ENCODE measurements around the gene RHBDL1. TPM values are rescaled to one million over a fixed set of nuclear protein-coding genes. Genes with fewer than 3 reads are reported as not detected.

RHBDL1 gene
- polyA plus RNA-seq, 3 donors from 2014 or later = not detected

- Mint-ChIP-seq H3K9me3 (no peaks in the 10 kb centered on the region), H3K4me3 (peak within 1 kb of the TSS; percentile 69 to 82 (median 76)), H3K36me3 (no peaks in the 10 kb centered on the region), H3K27me3 (ENCODE audit: low read depth in 3 of 3) (peaks cover 1 to 3% (median 2%) of the 10 kb centered on the region in 3 donors), H3K27ac (peak within 1 kb of the TSS; percentile 81 to 95 (median 88)), H3K4me1 (peaks cover 6 to 12% of the 10 kb centered on the region in 2 donors)
- DNase-seq = peak; percentile 95 to 96 (median 96)
These were observed 7.5 kb upstream of the RHBDL1 start, which contains the start of gene RHOT2 for GRCh38 chr16:667780-668518. Gene RHOT2 (plus strand): TSS chr16:668132. CDS start chr16:668200, 68 bp downstream.

DNA sequence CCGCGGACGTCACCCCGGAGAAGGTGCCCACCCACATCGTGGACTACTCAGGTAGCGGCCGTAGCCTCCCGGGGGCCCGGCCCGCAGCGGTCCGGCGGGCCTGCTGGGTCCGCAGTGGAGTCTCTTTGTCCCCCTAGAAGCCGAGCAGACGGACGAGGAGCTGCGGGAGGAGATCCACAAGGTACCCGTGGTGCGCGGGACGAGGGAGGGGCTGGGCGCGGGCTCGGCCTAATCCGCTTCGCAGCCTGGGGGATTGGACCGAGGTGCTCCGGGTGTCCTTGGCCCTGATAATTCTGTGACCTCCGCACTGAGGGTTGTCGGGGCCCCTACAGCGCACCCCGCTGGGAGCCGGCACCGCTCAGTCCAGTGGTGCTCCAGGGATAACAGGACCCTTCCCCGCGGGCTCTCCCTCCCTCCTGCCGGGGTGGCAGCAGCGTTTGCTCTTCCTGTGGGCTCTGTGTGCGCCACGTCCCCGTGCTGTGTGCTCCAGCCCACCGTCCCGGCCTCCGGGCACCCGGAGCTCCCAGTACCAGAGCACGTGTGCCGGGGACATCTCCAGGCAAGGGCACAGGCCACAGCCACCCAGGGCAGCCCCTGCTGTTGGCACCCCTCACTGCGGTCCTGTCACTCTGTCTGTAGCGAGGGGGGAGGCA lies 6.8 kb upstream of the RHBDL1 start:
- Mint-ChIP-seq H3K9me3 (no peaks in the 10 kb centered on the region), H3K27ac (peak overlapping the region in 3 of 6 donors; percentile 34 to 70 (median 62)), H3K27me3 (ENCODE audit: low read depth in 3 of 3) (peaks cover 1 to 3% (median 2%) of the 10 kb centered on the region in 3 donors), H3K36me3 (no peaks in the 10 kb centered on the region), H3K4me1 (peaks cover 6 to 11% of the 10 kb centered on the region in 2 donors), H3K4me3 (peak overlapping the region; percentile 58 to 80 (median 69))
- no peak for DNase-seq

DNA sequence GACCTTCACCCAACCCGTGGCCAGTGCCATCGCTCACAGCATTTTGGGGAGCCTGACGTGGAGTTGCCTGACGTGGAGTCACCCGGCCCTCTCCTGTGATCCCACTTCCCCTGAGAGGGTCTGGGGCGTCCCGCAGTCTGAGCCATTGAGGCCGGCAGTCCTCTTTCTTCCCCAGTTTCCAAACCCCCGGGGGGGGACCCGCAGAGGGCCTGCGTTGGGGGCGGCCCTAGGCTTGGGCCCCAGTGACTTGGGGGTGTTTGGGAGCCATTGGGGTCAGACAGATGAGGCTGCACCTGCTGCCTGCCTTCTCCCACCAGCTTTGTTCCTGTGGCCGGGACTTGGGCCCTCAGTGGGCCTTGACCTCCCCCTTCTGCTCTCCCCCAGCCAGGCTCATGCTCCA lies 5.8 kb upstream of the RHBDL1 start:
- peak overlapping the region in 1 of 6 donors; percentile 75 for H3K27ac Mint-ChIP-seq
- no peaks in the 10 kb centered on the region for H3K36me3 Mint-ChIP-seq
- peak overlapping the region; percentile 5 to 80 (median 53) for H3K4me3 Mint-ChIP-seq
- no peak for DNase-seq
- peaks cover 1 to 3% (median 2%) of the 10 kb centered on the region in 3 donors for H3K27me3 Mint-ChIP-seq (ENCODE audit: low read depth in 3 of 3)
- no peaks in the 10 kb centered on the region for H3K9me3 Mint-ChIP-seq
- H3K4me1 Mint-ChIP-seq = peaks cover 6 to 11% of the 10 kb centered on the region in 2 donors

GRCh38 chr16:670485-671352 lies 4.8 kb upstream of the RHBDL1 start:
- H3K4me1 Mint-ChIP-seq = peaks cover 6 to 15% of the 10 kb centered on the region in 2 donors
- peaks cover 2 to 6% (median 4%) of the 10 kb centered on the region in 3 donors for H3K27me3 Mint-ChIP-seq (ENCODE audit: low read depth in 3 of 3)
- no peak for DNase-seq
- H3K4me3 Mint-ChIP-seq = peak overlapping the region; percentile 18 to 63 (median 53)
- H3K9me3 Mint-ChIP-seq = no peaks in the 10 kb centered on the region
- no peaks in the 10 kb centered on the region for H3K36me3 Mint-ChIP-seq
- peak overlapping the region in 1 of 6 donors; percentile 62 for H3K27ac Mint-ChIP-seq

- H3K27me3 Mint-ChIP-seq (ENCODE audit: low read depth in 3 of 3) = peaks cover 2 to 6% (median 4%) of the 10 kb centered on the region in 3 donors
- H3K4me3 Mint-ChIP-seq = no peak overlapping the region
- H3K4me1 Mint-ChIP-seq = peaks cover 6 to 15% of the 10 kb centered on the region in 2 donors
- H3K27ac Mint-ChIP-seq = no peak overlapping the region
- no peaks in the 10 kb centered on the region for H3K9me3 Mint-ChIP-seq
- H3K36me3 Mint-ChIP-seq = no peaks in the 10 kb centered on the region
- DNase-seq = no peak
These were observed 3.9 kb upstream of the RHBDL1 start for GRCh38 chr16:671353-672131.

DNA sequence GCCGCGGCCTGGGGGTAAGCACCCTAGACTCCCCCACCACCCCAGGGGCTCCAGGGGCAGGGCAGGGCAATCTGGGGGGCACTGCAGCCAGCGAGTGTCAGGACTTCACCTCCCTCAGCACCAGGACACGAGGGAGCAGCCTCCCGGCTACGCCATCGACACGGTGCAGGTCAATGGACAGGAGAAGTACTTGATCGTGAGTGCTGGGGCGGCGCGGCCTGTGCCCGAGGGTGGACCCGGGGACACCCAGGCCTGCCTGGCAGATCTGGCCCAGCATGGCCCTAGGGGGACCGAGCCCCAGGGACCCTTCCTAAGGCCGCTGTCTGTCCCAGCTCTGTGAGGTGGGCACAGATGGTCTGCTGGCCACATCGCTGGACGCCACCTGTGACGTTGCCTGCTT lies 3.1 kb upstream of the RHBDL1 start:
- peaks cover 5 to 15% of the 10 kb centered on the region in 2 donors for H3K4me1 Mint-ChIP-seq
- H3K27me3 Mint-ChIP-seq (ENCODE audit: low read depth in 3 of 3) = peaks cover 2 to 8% (median 4%) of the 10 kb centered on the region in 3 donors
- no peaks in the 10 kb centered on the region for H3K9me3 Mint-ChIP-seq

DNA sequence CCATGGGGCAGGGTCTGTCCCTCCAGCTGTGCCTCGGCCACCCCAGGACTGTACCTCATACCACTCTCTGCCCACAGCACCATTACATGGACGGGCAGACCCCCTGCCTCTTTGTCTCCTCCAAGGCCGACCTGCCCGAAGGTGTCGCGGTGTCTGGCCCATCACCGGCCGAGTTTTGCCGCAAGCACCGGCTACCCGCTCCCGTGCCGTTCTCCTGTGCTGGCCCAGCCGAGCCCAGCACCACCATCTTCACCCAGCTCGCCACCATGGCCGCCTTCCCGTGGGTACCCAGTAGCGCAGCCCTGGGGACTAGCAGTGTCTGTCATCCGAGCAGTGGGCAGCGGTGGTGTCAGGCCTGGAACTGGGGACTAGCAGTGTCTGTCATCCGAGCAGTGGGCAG lies 2.6 kb upstream of the RHBDL1 start:
- Mint-ChIP-seq H3K27me3 (ENCODE audit: low read depth in 3 of 3) (peaks cover 0 to 8% (median 3%) of the 10 kb centered on the region in 3 donors), H3K4me3 (no peak overlapping the region), H3K4me1 (peaks cover under 1 to 10% of the 10 kb centered on the region in 2 donors), H3K27ac (no peak overlapping the region), H3K36me3 (no peaks in the 10 kb centered on the region), H3K9me3 (no peaks in the 10 kb centered on the region)
- no peak for DNase-seq

More for the DNA sequence above, 3.1 kb upstream of the RHBDL1 start:
- no peak overlapping the region for H3K27ac Mint-ChIP-seq
- H3K36me3 Mint-ChIP-seq = no peaks in the 10 kb centered on the region
- no peak overlapping the region for H3K4me3 Mint-ChIP-seq
- DNase-seq = no peak

DNA sequence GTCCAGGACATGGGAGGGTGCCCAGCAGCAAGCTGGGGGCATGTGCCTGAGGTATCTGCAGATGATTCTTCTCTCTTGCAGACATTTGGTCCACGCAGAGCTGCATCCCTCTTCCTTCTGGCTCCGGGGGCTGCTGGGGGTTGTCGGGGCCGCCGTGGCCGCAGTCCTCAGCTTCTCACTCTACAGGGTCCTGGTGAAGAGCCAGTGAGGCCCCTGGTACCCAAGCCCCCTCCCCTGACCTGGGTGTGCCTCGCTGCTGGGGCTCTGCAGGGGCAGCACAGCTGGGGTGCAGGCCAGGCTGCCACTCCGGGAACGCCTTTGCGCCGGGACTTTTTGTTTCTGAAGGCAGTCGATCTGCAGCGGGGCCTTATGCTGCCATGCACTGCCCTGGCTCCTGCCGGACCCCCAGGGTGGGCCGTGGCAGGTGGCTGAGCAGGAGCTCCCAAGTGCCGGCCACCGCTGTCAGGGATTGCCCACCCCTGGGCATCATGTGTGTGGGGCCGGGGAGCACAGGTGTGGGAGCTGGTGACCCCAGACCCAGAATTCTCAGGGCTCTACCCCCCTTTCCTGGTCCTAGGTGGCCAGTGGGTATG lies 2.0 kb upstream of the RHBDL1 start:
- Mint-ChIP-seq H3K9me3 (no peaks in the 10 kb centered on the region), H3K27ac (no peak overlapping the region), H3K4me1 (peaks cover 0 to 10% of the 10 kb centered on the region in 2 donors), H3K4me3 (no peak overlapping the region), H3K27me3 (ENCODE audit: low read depth in 3 of 3) (peaks cover 0 to 6% (median 3%) of the 10 kb centered on the region in 3 donors), H3K36me3 (no peaks in the 10 kb centered on the region)
- no peak for DNase-seq

GRCh38 chr16:674214-674881 lies 1.1 kb upstream of the RHBDL1 start:
- DNase-seq = no peak
- Mint-ChIP-seq H3K36me3 (no peaks in the 10 kb centered on the region), H3K4me3 (no peak overlapping the region), H3K27me3 (ENCODE audit: low read depth in 3 of 3) (peaks cover 0 to 8% (median 5%) of the 10 kb centered on the region in 3 donors), H3K27ac (no peak overlapping the region), H3K4me1 (peaks cover 0 to 12% of the 10 kb centered on the region in 2 donors), H3K9me3 (no peaks in the 10 kb centered on the region)

- peaks cover 0 to 8% (median 7%) of the 10 kb centered on the region in 3 donors for H3K27me3 Mint-ChIP-seq (ENCODE audit: low read depth in 3 of 3)
- H3K36me3 Mint-ChIP-seq = no peaks in the 10 kb centered on the region
- DNase-seq = no peak
- peaks cover 3 to 10% of the 10 kb centered on the region in 2 donors for H3K4me1 Mint-ChIP-seq
- no peaks in the 10 kb centered on the region for H3K9me3 Mint-ChIP-seq
- no peak overlapping the region for H3K4me3 Mint-ChIP-seq
- H3K27ac Mint-ChIP-seq = no peak overlapping the region
These were observed 553 bp downstream of the RHBDL1 start for GRCh38 chr16:675884-676564.

DNA sequence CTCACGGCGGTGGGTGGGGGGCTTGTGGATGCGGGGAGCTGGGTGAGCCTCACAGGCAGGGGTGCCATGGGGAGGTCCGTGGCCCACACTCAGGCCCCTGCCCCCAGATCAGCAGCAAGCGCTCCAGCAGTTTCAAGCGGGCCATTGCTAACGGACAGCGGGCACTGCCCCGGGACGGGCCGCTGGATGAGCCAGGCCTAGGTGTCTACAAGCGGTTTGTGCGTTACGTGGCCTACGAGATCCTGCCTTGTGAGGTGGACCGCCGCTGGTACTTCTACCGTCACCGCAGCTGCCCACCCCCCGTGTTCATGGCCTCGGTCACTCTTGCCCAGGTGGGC lies 1.1 kb downstream of the RHBDL1 start:
- H3K4me1 Mint-ChIP-seq = peaks cover 7 to 15% of the 10 kb centered on the region in 2 donors
- H3K9me3 Mint-ChIP-seq = no peaks in the 10 kb centered on the region
- no peak overlapping the region for H3K4me3 Mint-ChIP-seq
- no peak for DNase-seq
- H3K27me3 Mint-ChIP-seq (ENCODE audit: low read depth in 3 of 3) = peaks cover 0 to 8% (median 7%) of the 10 kb centered on the region in 3 donors
- H3K27ac Mint-ChIP-seq = no peak overlapping the region
- no peaks in the 10 kb centered on the region for H3K36me3 Mint-ChIP-seq

GRCh38 chr16:676913-677312 lies 1.4 kb downstream of the RHBDL1 start:
- Mint-ChIP-seq H3K27ac (no peak overlapping the region), H3K36me3 (no peaks in the 10 kb centered on the region), H3K4me1 (peaks cover 11 to 19% of the 10 kb centered on the region in 2 donors), H3K4me3 (no peak overlapping the region), H3K27me3 (ENCODE audit: low read depth in 3 of 3) (peaks cover 1 to 8% (median 7%) of the 10 kb centered on the region in 3 donors), H3K9me3 (no peaks in the 10 kb centered on the region)
- DNase-seq = no peak
